B cell (primary cell): ENCODE measurements around the gene NSUN6. TPM values are rescaled to one million over a fixed set of nuclear protein-coding genes. Genes with fewer than 3 reads are reported as not detected.

ENCODE experiments used
- ATAC-seq: fragments of 200-7000 bp; cut with Tn5 transposase; one replicate; pipeline ENCODE4 v1.10.0; 2021; ENCODE audit warnings: low read depth, mild to moderate bottlenecking, moderate number of reproducible peaks, moderate library complexity
- CTCF ChIA-PET: fragments of 350-600 bp; sonication (Branson Sonifier 250); formaldehyde crosslinking; loops from one replicate; lab custom pipeline; 2021; ENCODE audit warnings: antibody characterized with exemption, inconsistent platforms; lab: Charles Lee
- POLR2A ChIA-PET: fragments of 350-600 bp; sonication (Branson Sonifier 250); formaldehyde crosslinking; loops from one replicate; lab custom pipeline; 2021; ENCODE audit warnings: antibody characterized with exemption; lab: Charles Lee
- DNase-seq: peaks from one replicate; pipeline ENCODE4 v3.0.0; 2013
- H2AFZ ChIP-seq: 2 replicates; pipeline ENCODE4 v1.6.1; 2012; ENCODE audit warnings: mild to moderate bottlenecking, low read depth, low read length; ENCODE audit not compliant: insufficient read depth, poor library complexity, severe bottlenecking
- H3K27ac ChIP-seq, 2 donors: 1 replicate in 1 of 2; 2 replicates in 1 of 2; pipeline ENCODE4 v1.5.1; 2012 to 2013; ENCODE audit warnings: low read length in 2 of 2, mild to moderate bottlenecking in 2 of 2, moderate library complexity in 1 of 2
- H3K27me3 ChIP-seq, 4 experiments: fragments of 200-600 bp in 1 of 4; sonication (generic) in 1 of 4; replicated peaks in 1 of 4; 1 replicate in 2 of 4; 2 replicates in 2 of 4; pipeline versions ENCODE4 v1.6.1 to v1.7.0; 2013 to 2016; ENCODE audit warnings: low read length in 3 of 4, mild to moderate bottlenecking in 2 of 4, mixed read lengths in 1 of 4, moderate library complexity in 1 of 4; ENCODE audit not compliant: insufficient read depth in 4 of 4, control insufficient read depth in 3 of 4; ENCODE audit errors: control extremely low read depth in 1 of 4
- H3K36me3 ChIP-seq, 2 experiments: replicated peaks in 1 of 2; 1 replicate in 1 of 2; 2 replicates in 1 of 2; pipeline versions ENCODE4 v1.6.1 to v1.7.1; 2013; ENCODE audit warnings: low read length in 1 of 2; ENCODE audit not compliant: insufficient read depth in 2 of 2, control insufficient read depth in 1 of 2; ENCODE audit errors: control extremely low read depth in 1 of 2, extremely low read depth in 1 of 2
- H3K4me1 ChIP-seq, 2 donors: fragments of 200-600 bp in 1 of 2; sonication (generic) in 1 of 2; 1 replicate in 1 of 2; 2 replicates in 1 of 2; pipeline versions ENCODE4 v1.5.1 to v1.6.1; 2013 to 2017; ENCODE audit warnings: low read length in 2 of 2; ENCODE audit not compliant: control insufficient read depth in 2 of 2, insufficient read depth in 2 of 2
- H3K4me2 ChIP-seq: replicated peaks from 2 replicates; pipeline ENCODE3; 2012; ENCODE audit warnings: mild to moderate bottlenecking, low read depth, low read length; ENCODE audit not compliant: poor library complexity, severe bottlenecking
- H3K4me3 ChIP-seq, 5 experiments: fragments of 200-600 bp in 1 of 5; sonication (generic) in 1 of 5; 1 replicate in 3 of 5; 2 replicates in 2 of 5; pipeline versions ENCODE4 v1.5.1 to v1.7.0; 2011 to 2016; ENCODE audit warnings: low read length in 4 of 5, mild to moderate bottlenecking in 4 of 5, low read depth in 2 of 5, control low read depth in 1 of 5, moderate library complexity in 1 of 5; ENCODE audit not compliant: insufficient read depth in 1 of 5; ENCODE audit errors: control extremely low read depth in 1 of 5, extremely low read depth in 1 of 5
- H3K79me2 ChIP-seq: fragments of 200-600 bp; sonication (generic); one replicate; pipeline ENCODE4 v1.6.0; 2016; ENCODE audit warnings: low read length; ENCODE audit not compliant: control insufficient read depth, insufficient read depth
- H3K9ac ChIP-seq: fragments of 200-600 bp; sonication (generic); 2 replicates; pipeline ENCODE4 v1.6.1; 2017; ENCODE audit warnings: mild to moderate bottlenecking, low read length, moderate library complexity
- H3K9me3 ChIP-seq, 3 donors: one replicate each; pipeline versions ENCODE4 v1.6.1 to v1.7.1; 2013; ENCODE audit warnings: low read length in 2 of 3; ENCODE audit not compliant: control insufficient read depth in 2 of 3, insufficient read depth in 1 of 3; ENCODE audit errors: control extremely low read depth in 1 of 3
- H4K20me1 ChIP-seq: 2 replicates; pipeline ENCODE4 v1.6.0; 2012; ENCODE audit warnings: mild to moderate bottlenecking, low read length; ENCODE audit not compliant: insufficient read depth, control insufficient read depth, poor library complexity, severe bottlenecking
- H3K27ac Mint-ChIP-seq: one replicate; pipeline ENCODE4 v1.8.0; 2021; ENCODE audit warnings: mixed read lengths
- H3K27me3 Mint-ChIP-seq: one replicate; pipeline ENCODE4 v1.8.0; 2021; ENCODE audit warnings: mixed read lengths
- H3K4me1 Mint-ChIP-seq: one replicate; pipeline ENCODE4 v1.8.0; 2021; ENCODE audit warnings: mixed read lengths
- H3K4me3 Mint-ChIP-seq: one replicate; pipeline ENCODE4 v1.8.0; 2021; ENCODE audit warnings: mixed read lengths
- H3K9me3 Mint-ChIP-seq: one replicate; pipeline ENCODE4 v1.8.0; 2022; ENCODE audit warnings: mixed read lengths; ENCODE audit not compliant: insufficient read depth
- EZH2 ChIP-seq: IDR thresholded peaks from 2 replicates; pipeline ENCODE4 v1.6.1; 2012; ENCODE audit warnings: borderline replicate concordance, low read depth, mild to moderate bottlenecking, moderate library complexity, low read length; ENCODE audit not compliant: insufficient read depth, poor library complexity, severe bottlenecking
- WGBS: methylation state at CpG from one replicate; pipeline ENCODE4 v1.1.5; 2013; ENCODE audit warnings: missing lambda C conversion rate; ENCODE audit not compliant: insufficient coverage; 5-methylcytosine and 5-hydroxymethylcytosine counted together
- intact Hi-C: fragments of 100-400 bp; cut with micrococcal nuclease; formaldehyde crosslinking; loops from one replicate; pipeline ENCODE4 v1.10.0; 2022
- polyA plus RNA-seq: library from polyadenylated mRNA; depleted of rRNA; stranded (reverse); fragments of >200 nt; gene quantifications from 2 replicates; pipeline ENCODE4 v1.2.3, GENCODE V29; 2012
- total RNA-seq, 2 donors: library from RNA; stranded (reverse); fragments of 120-200 nt in 1 of 2; gene quantifications; 1 replicate in 1 of 2; 2 replicates in 1 of 2; pipeline versions ENCODE4 v1.2.3 to v1.2.4, GENCODE V29; 2013 to 2022
- TF ChIP-seq, protein P1 (sequence below): fragments of 200-600 bp; IDR thresholded peaks from one replicate; pipeline ENCODE4 v1.8.0; 2022; ENCODE audit warnings: antibody characterized with exemption, mild to moderate bottlenecking

The NSUN6 gene
- total and polyA plus RNA-seq, 2 donors (not counting 1 experiment from before 2014, with no cell fraction given): 13.4 to 27.9 TPM

DNA sequence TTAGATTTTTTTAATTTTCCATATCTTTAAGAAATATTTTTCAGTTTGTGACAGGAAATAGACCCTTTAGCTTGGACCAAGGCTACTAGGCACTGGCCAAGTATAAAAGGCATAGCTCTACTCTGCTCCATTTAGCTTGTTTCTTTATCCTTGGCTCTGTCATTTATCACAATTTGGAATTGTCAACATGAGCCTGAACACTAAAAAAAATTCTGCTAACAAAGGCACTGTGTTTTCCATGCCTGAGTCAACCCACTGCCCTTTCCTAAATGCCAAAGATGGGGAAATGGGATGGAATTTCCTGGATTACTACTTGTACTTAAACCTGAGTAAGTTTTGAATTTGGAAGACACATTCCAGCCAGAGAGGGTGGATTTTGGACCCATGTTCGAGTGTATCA, 128.4 kb downstream of the NSUN6 start:
- H3K4me2 ChIP-seq: no peak overlapping the region
- H3K79me2 ChIP-seq: no peaks in the 10 kb centered on the region
- DNase-seq (no peak), ATAC-seq (no peak)
- H3K4me3 ChIP-seq: no peak overlapping the region
- no peaks in the 10 kb centered on the region for H3K27me3 ChIP-seq
- ChIA-PET CTCF (no interaction called here), POLR2A (no interaction called here)
- H3K9ac ChIP-seq: no peak overlapping the region
- Mint-ChIP-seq H3K4me3 (no peak overlapping the region), H3K27me3 (no peaks in the 10 kb centered on the region), H3K4me1 (no peaks in the 10 kb centered on the region), H3K27ac (no peak overlapping the region), H3K9me3 (peaks cover 2% of the 10 kb centered on the region)
- no CpG with 5 or more reads among the region's 1 CpG for WGBS
- no peak for TF ChIP-seq EZH2
- TF ChIP-seq, protein P1, sequence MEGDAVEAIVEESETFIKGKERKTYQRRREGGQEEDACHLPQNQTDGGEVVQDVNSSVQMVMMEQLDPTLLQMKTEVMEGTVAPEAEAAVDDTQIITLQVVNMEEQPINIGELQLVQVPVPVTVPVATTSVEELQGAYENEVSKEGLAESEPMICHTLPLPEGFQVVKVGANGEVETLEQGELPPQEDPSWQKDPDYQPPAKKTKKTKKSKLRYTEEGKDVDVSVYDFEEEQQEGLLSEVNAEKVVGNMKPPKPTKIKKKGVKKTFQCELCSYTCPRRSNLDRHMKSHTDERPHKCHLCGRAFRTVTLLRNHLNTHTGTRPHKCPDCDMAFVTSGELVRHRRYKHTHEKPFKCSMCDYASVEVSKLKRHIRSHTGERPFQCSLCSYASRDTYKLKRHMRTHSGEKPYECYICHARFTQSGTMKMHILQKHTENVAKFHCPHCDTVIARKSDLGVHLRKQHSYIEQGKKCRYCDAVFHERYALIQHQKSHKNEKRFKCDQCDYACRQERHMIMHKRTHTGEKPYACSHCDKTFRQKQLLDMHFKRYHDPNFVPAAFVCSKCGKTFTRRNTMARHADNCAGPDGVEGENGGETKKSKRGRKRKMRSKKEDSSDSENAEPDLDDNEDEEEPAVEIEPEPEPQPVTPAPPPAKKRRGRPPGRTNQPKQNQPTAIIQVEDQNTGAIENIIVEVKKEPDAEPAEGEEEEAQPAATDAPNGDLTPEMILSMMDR: no peak
- H3K36me3 ChIP-seq: no peaks in the 10 kb centered on the region
- intact Hi-C loops: no loop called here
- no peaks in the 10 kb centered on the region for H3K4me1 ChIP-seq
- H4K20me1 ChIP-seq: no peaks in the 10 kb centered on the region
- H3K27ac ChIP-seq: no peak overlapping the region
- no peak overlapping the region for H2AFZ ChIP-seq
- no peaks in the 10 kb centered on the region for H3K9me3 ChIP-seq

DNA sequence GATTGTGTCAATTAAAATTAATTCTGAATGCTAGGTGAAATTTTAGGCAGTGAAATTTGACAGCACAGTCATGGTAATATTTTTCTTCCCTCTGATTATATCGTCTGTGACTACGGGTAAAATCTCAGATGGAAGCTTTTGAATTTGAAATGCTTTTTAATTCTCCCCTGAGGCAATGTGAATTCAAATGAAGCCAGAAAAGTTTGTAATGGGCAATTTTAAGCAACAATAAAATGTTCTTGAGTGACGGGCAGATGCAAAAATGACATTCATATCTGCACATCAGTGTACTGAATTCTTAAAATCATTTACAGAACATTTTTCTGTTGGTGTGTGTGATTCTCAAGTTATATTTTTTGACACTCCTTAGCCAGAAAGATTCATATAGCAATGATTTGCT, 134.5 kb downstream of the NSUN6 start:
- Histone ChIP-seq H3K36me3 (no peaks in the 10 kb centered on the region), H3K27ac (no peak overlapping the region), H3K4me2 (no peak overlapping the region), H4K20me1 (no peaks in the 10 kb centered on the region), H3K4me3 (no peak overlapping the region), H2AFZ (no peak overlapping the region), H3K9me3 (peaks cover 0 to 3% (median 0%) of the 10 kb centered on the region in 3 donors), H3K4me1 (no peaks in the 10 kb centered on the region), H3K79me2 (no peaks in the 10 kb centered on the region), H3K27me3 (no peaks in the 10 kb centered on the region), H3K9ac (no peak overlapping the region)
- H3K9me3 Mint-ChIP-seq: peaks cover 2% of the 10 kb centered on the region
- ATAC-seq (no peak), DNase-seq (no peak)
- TF ChIP-seq, protein P1: no peak
- TF ChIP-seq EZH2: no peak
- POLR2A ChIA-PET: no interaction called here
- no peak overlapping the region for H3K4me3 Mint-ChIP-seq
- intact Hi-C loops: no loop called here
- CTCF ChIA-PET: no interaction called here
- no CpG with 5 or more reads among the region's 3 CpGs for WGBS
- no peaks in the 10 kb centered on the region for H3K4me1 Mint-ChIP-seq
- H3K27me3 Mint-ChIP-seq: no peaks in the 10 kb centered on the region
- H3K27ac Mint-ChIP-seq: no peak overlapping the region
